A549 (cell line): ENCODE results near the gene CFAP70. TPM values are rescaled to one million over a fixed set of nuclear protein-coding genes. Genes with fewer than 3 reads are reported as not detected.

Source experiments
- ATAC-seq, 2 experiments: fragments of 200-7000 bp in 1 of 2; fragments of >200 bp in 1 of 2; cut with Nextera tagmentation in 1 of 2; cut with Tn5 transposase in 1 of 2; 3 replicates each; pipeline versions ENCODE4 v1.8.0 to v1.9.1; 2018 to 2020; ENCODE audit warnings: mild to moderate bottlenecking in 1 of 2, moderate library complexity in 1 of 2
- CTCF ChIA-PET: fragments of 300-600 bp; sonication (Branson Sonifier 250); formaldehyde crosslinking; extraction: SDS; loops from one replicate; lab custom pipeline; 2021; ENCODE audit warnings: antibody characterized with exemption, inconsistent platforms; lab: Yijun Ruan, JAX
- POLR2A ChIA-PET: fragments of 350-600 bp; formaldehyde crosslinking; extraction: SDS; loops from one replicate; lab custom pipeline; 2021; ENCODE audit warnings: antibody characterized with exemption, inconsistent platforms; lab: Yijun Ruan, JAX
- DNase-seq, 2 experiments: peaks; one replicate each; pipeline versions ENCODE4 v3.0.0 to v3.0.0-alpha.2; 2011 to 2016; ENCODE audit warnings: low read depth in 1 of 2, low spot score in 1 of 2
- FAIRE-seq: peaks from 2 replicates; lab custom pipeline; 2011; peaks lifted over from hg19 to GRCh38; lab: Jason Lieb, UNC
- H3K27ac ChIP-seq, 2 experiments: fragments of >200 bp; sonication (Bioruptor Twin); formaldehyde crosslinking; 3 replicates each; pipeline ENCODE4 v1.5.1; 2016 to 2017
- H3K4me1 ChIP-seq: fragments of >200 bp; sonication (Bioruptor Twin); formaldehyde crosslinking; 3 replicates; pipeline ENCODE4 v1.6.1; 2016
- H3K4me2 ChIP-seq: fragments of >200 bp; sonication (Bioruptor Twin); formaldehyde crosslinking; 3 replicates; pipeline ENCODE4 v1.6.1; 2016
- H3K4me3 ChIP-seq: fragments of >200 bp; sonication (Bioruptor Twin); formaldehyde crosslinking; 3 replicates; pipeline ENCODE4 v1.5.1; 2016
- H3K9me3 ChIP-seq: fragments of >200 bp; sonication (Bioruptor Twin); formaldehyde crosslinking; 3 replicates; pipeline ENCODE4 v1.6.1; 2016
- ATOH8 ChIP-seq: fragments of 250-450 bp; sonication (Bioruptor Pico); IDR thresholded peaks from 2 replicates; pipeline ENCODE4 v1.5.0; 2020; ENCODE audit warnings: low read depth, mild to moderate bottlenecking, moderate library complexity
- BCL3 ChIP-seq: fragments of >200 bp; sonication (Bioruptor Twin); formaldehyde crosslinking; IDR thresholded peaks from 3 replicates; pipeline ENCODE4 v1.6.1; 2016
- CBX2 ChIP-seq: fragments of 200-600 bp; sonication (generic); IDR thresholded peaks from 2 replicates; pipeline ENCODE4 v1.6.1; 2016; ENCODE audit warnings: low read depth, mild to moderate bottlenecking, borderline replicate concordance
- CBX8 ChIP-seq: fragments of 200-600 bp; sonication (generic); IDR thresholded peaks from 2 replicates; pipeline ENCODE4 v1.6.1; 2016
- CEBPB ChIP-seq, 2 experiments: fragments of >200 bp in 1 of 2; sonication (Bioruptor Twin) in 1 of 2; formaldehyde crosslinking in 1 of 2; IDR thresholded peaks; 2 replicates each; pipeline ENCODE4 v1.6.1; 2012 to 2016
- CTCF ChIP-seq: fragments of >200 bp; sonication (Bioruptor Twin); formaldehyde crosslinking; IDR thresholded peaks from 3 replicates; pipeline ENCODE4 v1.5.1; 2016
- EHF ChIP-seq: fragments of 250-450 bp; sonication (Bioruptor Pico); IDR thresholded peaks from 2 replicates; pipeline ENCODE4 v1.5.0; 2020; ENCODE audit warnings: mild to moderate bottlenecking
- FOXS1 ChIP-seq: fragments of 250-450 bp; sonication (Bioruptor Pico); IDR thresholded peaks from 2 replicates; pipeline ENCODE4 v1.5.0; 2020; ENCODE audit warnings: mild to moderate bottlenecking, moderate library complexity
- GATA3 ChIP-seq: IDR thresholded peaks from 2 replicates; pipeline ENCODE4 v1.6.1; 2012; ENCODE audit warnings: borderline replicate concordance
- HMGXB4 ChIP-seq: fragments of 250-450 bp; sonication (Bioruptor Pico); IDR thresholded peaks from 2 replicates; pipeline ENCODE4 v1.5.0; 2021; ENCODE audit warnings: mild to moderate bottlenecking, moderate library complexity, borderline replicate concordance
- HOXA7 ChIP-seq: fragments of 250-450 bp; sonication (Bioruptor Pico); IDR thresholded peaks from 2 replicates; pipeline ENCODE4 v1.5.0; 2020; ENCODE audit warnings: mild to moderate bottlenecking, moderate library complexity
- HOXB5 ChIP-seq: fragments of 250-450 bp; sonication (Bioruptor Pico); IDR thresholded peaks from 2 replicates; pipeline ENCODE4 v1.5.0; 2020; ENCODE audit warnings: mild to moderate bottlenecking, moderate library complexity
- JUN ChIP-seq, 2 experiments: fragments of >200 bp; sonication (Bioruptor Twin); formaldehyde crosslinking; IDR thresholded peaks; 2 replicates in 1 of 2; 3 replicates in 1 of 2; pipeline ENCODE4 v1.6.1; 2016 to 2017
- JUNB ChIP-seq: fragments of >200 bp; sonication (Bioruptor Twin); formaldehyde crosslinking; IDR thresholded peaks from 2 replicates; pipeline ENCODE4 v1.6.1; 2016
- KDM5A ChIP-seq: fragments of 200-600 bp; sonication (generic); IDR thresholded peaks from 2 replicates; pipeline ENCODE4 v1.6.1; 2016; ENCODE audit warnings: antibody characterized with exemption, mild to moderate bottlenecking
- NFE2L2 ChIP-seq: fragments of 150-350 bp; conservative IDR thresholded peaks from 2 replicates; pipeline ENCODE4 v1.6.1; 2014; ENCODE audit warnings: low read length
- NPAS2 ChIP-seq: fragments of 250-450 bp; sonication (Bioruptor Pico); IDR thresholded peaks from 2 replicates; pipeline ENCODE4 v1.8.0; 2022; ENCODE audit warnings: mild to moderate bottlenecking, moderate library complexity, borderline replicate concordance
- NR3C1 ChIP-seq: fragments of >200 bp; sonication (Bioruptor Twin); formaldehyde crosslinking; IDR thresholded peaks from 3 replicates; pipeline ENCODE4 v1.6.1; 2017
- PHF8 ChIP-seq: fragments of 200-600 bp; sonication (generic); IDR thresholded peaks from 2 replicates; pipeline ENCODE4 v1.6.1; 2016; ENCODE audit warnings: low read depth, mild to moderate bottlenecking, antibody characterized with exemption, moderate library complexity, borderline replicate concordance
- POLR2A ChIP-seq: IDR thresholded peaks from 2 replicates; pipeline ENCODE4 v1.6.1; 2012; ENCODE audit warnings: mild to moderate bottlenecking, low read length
- TFCP2L1 ChIP-seq: fragments of 250-450 bp; sonication (Bioruptor Pico); IDR thresholded peaks from 2 replicates; pipeline ENCODE4 v1.5.0; 2021; ENCODE audit warnings: mild to moderate bottlenecking
- TP53 ChIP-seq: fragments of 250-450 bp; sonication (Bioruptor Pico); IDR thresholded peaks from 2 replicates; pipeline ENCODE4 v1.5.0; 2021; ENCODE audit warnings: mild to moderate bottlenecking, moderate library complexity
- WGBS: methylation state at CpG from one replicate; pipeline ENCODE4 v1.1.6; 2017; ENCODE audit errors: missing lambda C conversion rate; 5-methylcytosine and 5-hydroxymethylcytosine counted together
- polyA plus RNA-seq, 4 experiments: library from polyadenylated mRNA; depleted of rRNA in 3 of 4; stranded (reverse); fragments of >200 nt; fragmentation: RNase III in 1 of 4; extraction: RNeasy Plus Mini Kit Qiagen cat#74134 plus additional on column Dnase treatment in 1 of 4; gene quantifications; 2 replicates in 3 of 4; 3 replicates in 1 of 4; pipeline ENCODE4 v1.2.3, GENCODE V29; 2011 to 2017
- TF ChIP-seq, protein P1 (sequence below): IDR thresholded peaks from 2 replicates; pipeline ENCODE4 v1.6.1; 2012

CFAP70 gene
- polyA plus RNA-seq, 2 of the 4 experiments (the other 2 are of a cell fraction) = 0.34 to 0.98 TPM

- TF ChIP-seq NFE2L2 (no peak), HMGXB4 (CRISPR knock-in tag) (peak; percentile 70; the same call in 1 of the 2 replicates), GATA3 (peak; percentile 53; the same call in 1 of the 2 replicates), JUNB (no peak), PHF8 (peak; percentile 6; the same call in 1 of the 2 replicates), EHF (CRISPR knock-in tag) (no peak), CEBPB (IDR thresholded peaks at IDR 0.05) (peak in 1 of 2 experiments; percentile 17; a peak in 1 of 4 replicates), JUN (IDR thresholded peaks at IDR 0.05) (peak; percentile 94 to 98), TFCP2L1 (CRISPR knock-in tag) (peak; percentile 85; the same call in 1 of the 2 replicates), HOXA7 (CRISPR knock-in tag) (peak; percentile 65; the same call in 1 of the 2 replicates), KDM5A (peak; percentile 73), TP53 (peak; percentile 27), FOXS1 (no peak), CTCF (peak; percentile 13; the same call in 1 of the 3 replicates), HOXB5 (CRISPR knock-in tag) (0 out of 2 replicates have a peak, but pooled peaks have one; percentile 51), POLR2A (peak; percentile 85), BCL3 (peak; percentile 92; the same call in 2 of the 3 replicates)
These were observed 111.8 kb downstream of the CFAP70 start, which contains the start of gene DNAJC9 (continued) for GRCh38 chr10:73246646-73247508.

- 4% methylated on average over 8 of the region's 8 CpGs for whole genome bisulfite sequencing
- no peak for FAIRE-seq
These were observed 112.4 kb downstream of the CFAP70 start for GRCh38 chr10:73246322-73246645.

More at GRCh38 chr10:73246322-73246645, 112.4 kb downstream of the CFAP70 start:
- Histone ChIP-seq H3K4me1 (peaks cover 33% of the 10 kb centered on the region), H3K9me3 (no peaks in the 10 kb centered on the region), H3K4me3 (peak overlapping the region; percentile 78), H3K4me2 (peak overlapping the region; percentile 87)
- CTCF ChIA-PET = interaction anchor here (1.6 kb wide), 1 partner anchor 78 kb away, joined by 5 read pairs; no protein-coding TSS in a partner anchor
- DNase-seq = no peak
- no peak for ATAC-seq
- no peak for TF ChIP-seq NR3C1
- no peak for TF ChIP-seq CBX8
- TF ChIP-seq HMGXB4 (CRISPR knock-in tag) = no peak
- no peak for TF ChIP-seq ATOH8 (CRISPR knock-in tag)
- no peak for TF ChIP-seq TFCP2L1 (CRISPR knock-in tag)
- TF ChIP-seq NPAS2 (CRISPR knock-in tag) = no peak
- no peak for TF ChIP-seq CBX2
- TF ChIP-seq, protein P1, sequence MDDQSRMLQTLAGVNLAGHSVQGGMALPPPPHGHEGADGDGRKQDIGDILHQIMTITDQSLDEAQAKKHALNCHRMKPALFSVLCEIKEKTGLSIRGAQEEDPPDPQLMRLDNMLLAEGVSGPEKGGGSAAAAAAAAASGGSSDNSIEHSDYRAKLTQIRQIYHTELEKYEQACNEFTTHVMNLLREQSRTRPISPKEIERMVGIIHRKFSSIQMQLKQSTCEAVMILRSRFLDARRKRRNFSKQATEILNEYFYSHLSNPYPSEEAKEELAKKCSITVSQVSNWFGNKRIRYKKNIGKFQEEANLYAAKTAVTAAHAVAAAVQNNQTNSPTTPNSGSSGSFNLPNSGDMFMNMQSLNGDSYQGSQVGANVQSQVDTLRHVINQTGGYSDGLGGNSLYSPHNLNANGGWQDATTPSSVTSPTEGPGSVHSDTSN = no peak
- TF ChIP-seq, all 56 proteins: peak for 0
- POLR2A ChIA-PET = interaction anchor here (1.2 to 2.1 kb wide), 12 partner anchors 8 to 249 kb away, joined by 3 to 15 read pairs (median 6); partner anchors contain the start of genes ANXA7, CFAP70, ECD and FAM149B1
- peak overlapping the region; percentile 88 to 89 for H3K27ac ChIP-seq
